ENCODE measurements around the gene GPC6.
A peak's percentile ranks its signal among the peaks of the same experiment; 100 is the strongest.

Gene GPC6

GRCh38 chr13:94227255-94227879, 1000.8 kb downstream of the GPC6 start:
- TF ChIP-seq CTCF (IDR thresholded peaks at IDR 0.05; ENCODE audit: low read depth, low read length, missing control alignments): no peak
- in situ Hi-C loops (cut with HindIII; ENCODE audit: low sequenced_read_pairs): no loop called here
- no peak overlapping the region for H3K4me3 ChIP-seq (ENCODE audit: low read depth, low read length)
- no peak for DNase-seq (ENCODE audit: low read depth)

- no peak for DNase-seq (ENCODE audit: low read depth)
- no peak overlapping the region for H3K4me3 ChIP-seq (ENCODE audit: low read depth, low read length)
- TF ChIP-seq CTCF (IDR thresholded peaks at IDR 0.05; ENCODE audit: low read depth, low read length, missing control alignments): no peak
- in situ Hi-C loops (cut with HindIII; ENCODE audit: low sequenced_read_pairs): no loop called here
Measured at GRCh38 chr13:94228763-94229162, 1002.2 kb downstream of the GPC6 start.

- no peak for DNase-seq (ENCODE audit: low read depth)
- no peak overlapping the region for H3K4me3 ChIP-seq (ENCODE audit: low read depth, low read length)
- in situ Hi-C loops (cut with HindIII; ENCODE audit: low sequenced_read_pairs): no loop called here
- no peak for TF ChIP-seq CTCF (IDR thresholded peaks at IDR 0.05; ENCODE audit: low read depth, low read length, missing control alignments)
Measured at GRCh38 chr13:94232161-94232950, 1005.7 kb downstream of the GPC6 start.

GRCh38 chr13:94232956-94233355, 1006.3 kb downstream of the GPC6 start:
- no peak for DNase-seq (ENCODE audit: low read depth)
- TF ChIP-seq CTCF (IDR thresholded peaks at IDR 0.05; ENCODE audit: low read depth, low read length, missing control alignments): no peak
- H3K4me3 ChIP-seq (ENCODE audit: low read depth, low read length): no peak overlapping the region
- in situ Hi-C loops (cut with HindIII; ENCODE audit: low sequenced_read_pairs): no loop called here

- TF ChIP-seq CTCF (IDR thresholded peaks at IDR 0.05; ENCODE audit: low read depth, low read length, missing control alignments): no peak
- in situ Hi-C loops (cut with HindIII; ENCODE audit: low sequenced_read_pairs): no loop called here
- no peak overlapping the region for H3K4me3 ChIP-seq (ENCODE audit: low read depth, low read length)
- DNase-seq (ENCODE audit: low read depth): peak; percentile 75
Measured at GRCh38 chr13:94233401-94233800, 1006.8 kb downstream of the GPC6 start.

GRCh38 chr13:94233837-94234236, 1007.2 kb downstream of the GPC6 start:
- in situ Hi-C loops (cut with HindIII; ENCODE audit: low sequenced_read_pairs): no loop called here
- no peak overlapping the region for H3K4me3 ChIP-seq (ENCODE audit: low read depth, low read length)
- DNase-seq (ENCODE audit: low read depth): no peak
- TF ChIP-seq CTCF (IDR thresholded peaks at IDR 0.05; ENCODE audit: low read depth, low read length, missing control alignments): no peak
